ENCODE data around the gene CAMK2D.

The CAMK2D gene

DNA sequence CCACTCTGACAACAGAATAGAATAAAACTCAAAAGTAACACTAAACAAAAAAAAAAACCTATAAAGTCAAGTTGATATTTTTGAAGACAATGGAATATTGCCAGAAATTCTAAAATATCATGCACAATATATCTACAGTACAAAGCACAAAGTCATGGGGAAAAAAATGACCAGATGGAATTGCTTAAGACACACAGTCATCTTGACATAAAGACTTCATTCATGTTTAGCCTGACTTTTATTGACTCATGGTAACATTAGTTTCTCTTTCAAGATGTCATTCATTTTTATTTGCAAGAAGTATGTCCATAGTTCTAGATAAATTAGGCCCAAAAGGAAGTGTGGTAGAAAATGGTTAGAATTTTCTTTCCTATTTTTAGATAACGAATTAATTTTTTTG, 259.1 kb downstream of the CAMK2D start:
- Histone ChIP-seq H3K4me1 (ENCODE audit: insufficient read depth, low read length) (no peaks in the 10 kb centered on the region), H3K9me3 (ENCODE audit: insufficient read depth, low read depth, low read length) (no peaks in the 10 kb centered on the region), H3K9ac (ENCODE audit: low read depth, low read length) (no peak overlapping the region), H3K4me3 (ENCODE audit: low read length) (no peak overlapping the region), H3K27ac (ENCODE audit: low read length) (no peak overlapping the region), H3K36me3 (ENCODE audit: insufficient read depth, low read depth, low read length) (no peaks in the 10 kb centered on the region), H3K27me3 (ENCODE audit: insufficient read depth, low read length) (no peaks in the 10 kb centered on the region)

DNA sequence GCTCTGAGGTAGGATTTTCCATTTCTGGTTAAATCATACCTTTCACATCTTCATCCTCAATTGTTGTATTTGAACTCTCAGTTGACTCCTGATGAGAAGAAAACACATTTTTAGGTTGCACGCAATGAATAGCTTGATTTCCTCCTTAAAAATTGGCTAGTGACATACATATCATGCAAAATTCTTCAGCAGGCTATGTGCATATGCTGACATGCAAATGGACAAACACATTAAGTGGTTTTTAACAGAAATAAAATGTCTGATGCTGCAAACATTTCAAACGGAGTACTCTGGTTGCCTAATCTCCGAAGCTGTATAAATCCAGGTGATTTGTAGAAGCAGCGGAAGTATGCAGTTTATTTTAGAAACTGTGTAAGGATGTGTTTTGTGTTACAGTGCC, 261.1 kb downstream of the CAMK2D start:
- H3K4me3 ChIP-seq (ENCODE audit: low read length), result no peak overlapping the region
- no peaks in the 10 kb centered on the region for H3K4me1 ChIP-seq (ENCODE audit: insufficient read depth, low read length)
- no peak overlapping the region for H3K9ac ChIP-seq (ENCODE audit: low read depth, low read length)
- H3K27ac ChIP-seq (ENCODE audit: low read length), result no peak overlapping the region
- peaks cover 4% of the 10 kb centered on the region; the same call in 1 of the 2 replicates for H3K36me3 ChIP-seq (ENCODE audit: insufficient read depth, low read depth, low read length)
- H3K27me3 ChIP-seq (ENCODE audit: insufficient read depth, low read length), result no peaks in the 10 kb centered on the region
- H3K9me3 ChIP-seq (ENCODE audit: insufficient read depth, low read depth, low read length), result peaks cover under 1% of the 10 kb centered on the region; the same call in 1 of the 2 replicates

DNA sequence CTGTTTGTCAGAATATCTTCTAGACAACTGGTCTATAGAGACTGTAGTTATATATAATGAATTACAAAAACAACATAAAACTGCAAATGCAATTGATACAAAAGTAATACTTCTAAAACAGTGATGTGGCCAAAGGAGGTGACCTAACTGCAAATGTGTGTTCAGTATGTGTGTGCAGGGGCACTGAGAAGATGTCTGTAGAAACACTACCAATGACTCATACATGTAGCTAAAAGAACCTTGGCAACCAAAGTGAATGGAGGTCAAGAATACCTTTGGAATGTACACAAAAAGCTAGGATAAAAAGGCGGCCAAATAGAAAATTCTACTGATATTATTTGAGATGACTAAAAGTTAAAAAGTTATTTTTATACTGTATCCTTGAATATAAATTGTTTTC, 261.8 kb downstream of the CAMK2D start:
- no peaks in the 10 kb centered on the region for H3K4me1 ChIP-seq (ENCODE audit: insufficient read depth, low read length)
- peaks cover 7% of the 10 kb centered on the region; the same call in 1 of the 2 replicates for H3K36me3 ChIP-seq (ENCODE audit: insufficient read depth, low read depth, low read length)
- no peak overlapping the region for H3K9ac ChIP-seq (ENCODE audit: low read depth, low read length)
- H3K4me3 ChIP-seq (ENCODE audit: low read length), result no peak overlapping the region
- peaks cover 6% of the 10 kb centered on the region; the same call in 1 of the 2 replicates for H3K9me3 ChIP-seq (ENCODE audit: insufficient read depth, low read depth, low read length)
- no peak overlapping the region for H3K27ac ChIP-seq (ENCODE audit: low read length)
- no peaks in the 10 kb centered on the region for H3K27me3 ChIP-seq (ENCODE audit: insufficient read depth, low read length)

DNA sequence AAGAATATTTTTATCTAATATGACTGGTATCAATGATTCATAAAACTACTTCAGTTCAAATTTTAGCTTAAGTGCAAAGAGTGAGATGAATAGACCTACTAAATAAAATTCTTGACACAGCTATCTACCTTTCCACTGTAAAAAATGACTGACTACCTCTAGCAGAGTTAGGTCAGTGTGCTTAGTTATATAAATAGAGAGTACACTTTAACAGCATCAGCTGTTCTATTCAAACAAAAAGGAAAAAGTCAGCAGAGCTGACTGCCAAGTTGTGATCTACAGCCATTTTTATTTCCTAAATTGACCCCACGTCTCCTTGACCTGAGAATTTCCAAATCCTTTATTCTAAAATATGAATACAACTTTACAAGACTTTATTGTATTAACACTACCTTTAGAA, 262.4 kb downstream of the CAMK2D start:
- Histone ChIP-seq H3K27ac (ENCODE audit: low read length) (no peak overlapping the region), H3K36me3 (ENCODE audit: insufficient read depth, low read depth, low read length) (peaks cover 7% of the 10 kb centered on the region; the same call in 1 of the 2 replicates), H3K9me3 (ENCODE audit: insufficient read depth, low read depth, low read length) (peaks cover 6% of the 10 kb centered on the region; the same call in 1 of the 2 replicates)

DNA sequence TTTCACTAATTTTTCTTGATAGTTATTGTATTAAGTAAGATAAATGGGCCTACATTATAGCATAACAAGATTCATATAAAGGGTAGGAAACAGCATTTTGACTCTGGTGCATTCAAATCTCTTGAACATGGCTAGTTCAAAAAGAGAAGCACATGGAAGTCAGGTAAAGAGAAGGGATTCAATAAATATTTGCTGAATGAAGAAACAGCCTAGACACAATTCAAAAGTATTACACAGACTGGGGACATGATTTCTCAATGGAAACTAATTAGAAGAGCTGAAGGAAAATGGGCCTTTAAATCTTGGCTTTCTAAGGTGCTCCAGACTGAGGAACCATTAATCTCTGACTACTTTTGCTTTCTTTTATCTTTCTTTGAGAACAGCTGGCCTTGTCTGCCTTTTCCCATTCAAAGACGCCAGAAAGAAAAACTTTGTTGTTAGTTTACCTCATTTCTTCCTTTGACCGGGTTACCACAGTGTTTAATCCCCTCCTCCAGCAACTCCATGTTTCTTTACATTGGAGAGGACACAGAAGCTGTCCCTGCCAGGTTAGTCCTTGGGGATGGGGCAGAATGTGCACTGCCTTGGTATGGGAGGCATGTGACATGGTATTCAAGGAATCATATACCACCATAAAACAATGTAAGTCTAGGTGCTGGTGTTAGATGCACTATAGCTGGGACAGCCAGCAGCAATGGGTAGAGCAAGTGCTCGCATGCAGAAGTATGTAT, 264.2 kb downstream of the CAMK2D start:
- Histone ChIP-seq H3K36me3 (ENCODE audit: insufficient read depth, low read depth, low read length) (peaks cover 7% of the 10 kb centered on the region; the same call in 1 of the 2 replicates), H3K4me3 (ENCODE audit: low read length) (no peak overlapping the region), H3K27ac (ENCODE audit: low read length) (no peak overlapping the region), H3K9me3 (ENCODE audit: insufficient read depth, low read depth, low read length) (peaks cover 6% of the 10 kb centered on the region; the same call in 1 of the 2 replicates), H3K27me3 (ENCODE audit: insufficient read depth, low read length) (no peaks in the 10 kb centered on the region), H3K4me1 (ENCODE audit: insufficient read depth, low read length) (no peaks in the 10 kb centered on the region), H3K9ac (ENCODE audit: low read depth, low read length) (no peak overlapping the region)

More for the DNA sequence above, 262.4 kb downstream of the CAMK2D start:
- Histone ChIP-seq H3K4me3 (ENCODE audit: low read length) (no peak overlapping the region), H3K4me1 (ENCODE audit: insufficient read depth, low read length) (no peaks in the 10 kb centered on the region), H3K9ac (ENCODE audit: low read depth, low read length) (no peak overlapping the region), H3K27me3 (ENCODE audit: insufficient read depth, low read length) (no peaks in the 10 kb centered on the region)

DNA sequence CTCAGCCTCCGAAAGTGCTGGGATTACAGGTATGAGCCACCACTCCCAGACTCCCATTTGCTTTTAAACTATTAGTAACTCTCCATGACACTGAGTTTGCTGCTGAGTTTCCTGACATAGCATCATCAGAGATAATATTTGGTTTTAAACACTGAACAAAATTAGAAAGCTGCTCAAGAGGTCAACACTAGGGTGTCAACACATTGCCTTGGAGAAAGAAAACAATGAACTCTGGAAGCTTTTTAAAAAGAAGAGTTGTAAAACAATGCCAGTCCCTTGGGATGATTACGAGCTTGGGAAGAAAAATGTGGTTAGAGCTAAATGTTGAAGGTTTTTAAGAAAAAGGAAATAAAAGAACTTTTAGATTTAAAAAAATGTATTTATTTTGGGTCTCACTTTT, 264.8 kb downstream of the CAMK2D start:
- Histone ChIP-seq H3K4me3 (ENCODE audit: low read length) (no peak overlapping the region), H3K9me3 (ENCODE audit: insufficient read depth, low read depth, low read length) (peaks cover 6% of the 10 kb centered on the region; the same call in 1 of the 2 replicates), H3K4me1 (ENCODE audit: insufficient read depth, low read length) (no peaks in the 10 kb centered on the region), H3K27ac (ENCODE audit: low read length) (no peak overlapping the region), H3K36me3 (ENCODE audit: insufficient read depth, low read depth, low read length) (peaks cover 7% of the 10 kb centered on the region; the same call in 1 of the 2 replicates), H3K27me3 (ENCODE audit: insufficient read depth, low read length) (no peaks in the 10 kb centered on the region), H3K9ac (ENCODE audit: low read depth, low read length) (no peak overlapping the region)

DNA sequence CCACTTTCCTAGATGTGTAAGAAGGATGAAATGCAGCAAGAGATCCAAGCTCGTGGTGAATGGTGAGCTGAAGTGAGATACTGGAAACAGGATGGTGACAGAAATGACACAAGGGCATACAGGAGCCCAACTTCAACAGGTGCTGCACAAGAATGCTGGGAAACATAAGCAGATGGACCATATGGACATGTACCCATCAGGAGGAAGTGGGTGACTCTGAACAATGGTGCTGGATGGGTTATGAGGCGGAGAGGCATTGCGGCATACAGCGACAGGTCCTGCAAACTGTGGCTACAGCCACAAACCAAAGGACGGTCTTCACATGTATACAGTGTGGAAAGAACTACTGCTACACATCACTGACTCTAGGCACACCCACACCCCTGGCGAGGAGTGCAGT, 265.7 kb downstream of the CAMK2D start:
- Histone ChIP-seq H3K4me1 (ENCODE audit: insufficient read depth, low read length) (no peaks in the 10 kb centered on the region), H3K27me3 (ENCODE audit: insufficient read depth, low read length) (no peaks in the 10 kb centered on the region), H3K9me3 (ENCODE audit: insufficient read depth, low read depth, low read length) (peaks cover 6% of the 10 kb centered on the region; the same call in 1 of the 2 replicates), H3K36me3 (ENCODE audit: insufficient read depth, low read depth, low read length) (peaks cover 7% of the 10 kb centered on the region; the same call in 1 of the 2 replicates), H3K9ac (ENCODE audit: low read depth, low read length) (no peak overlapping the region), H3K27ac (ENCODE audit: low read length) (no peak overlapping the region), H3K4me3 (ENCODE audit: low read length) (no peak overlapping the region)

DNA sequence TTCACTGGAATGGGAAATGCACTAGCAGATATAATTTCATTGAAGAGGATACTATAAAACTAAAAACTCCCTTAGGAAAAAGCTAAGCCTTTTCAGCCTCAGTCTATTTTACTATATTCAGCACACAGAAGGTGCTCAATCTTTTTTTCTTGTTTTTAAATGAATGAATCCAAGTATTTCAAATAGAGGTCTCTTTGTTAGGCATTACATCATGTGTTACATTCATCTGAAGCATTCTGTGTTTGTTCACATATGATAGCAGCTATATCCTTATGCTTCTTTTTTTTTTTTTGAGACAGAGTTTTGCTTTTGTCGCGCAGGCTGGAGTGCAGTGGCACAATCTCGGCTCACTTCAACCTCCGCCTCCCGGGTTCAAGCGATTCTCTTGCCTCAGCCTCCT, 278.4 kb downstream of the CAMK2D start:
- no peaks in the 10 kb centered on the region for H3K27me3 ChIP-seq (ENCODE audit: insufficient read depth, low read length)
- H3K4me1 ChIP-seq (ENCODE audit: insufficient read depth, low read length), result peaks cover 8% of the 10 kb centered on the region; the same call in 1 of the 2 replicates
- H3K36me3 ChIP-seq (ENCODE audit: insufficient read depth, low read depth, low read length), result no peaks in the 10 kb centered on the region
- H3K4me3 ChIP-seq (ENCODE audit: low read length), result no peak overlapping the region
- no peak overlapping the region for H3K9ac ChIP-seq (ENCODE audit: low read depth, low read length)
- no peak overlapping the region for H3K27ac ChIP-seq (ENCODE audit: low read length)
- no peaks in the 10 kb centered on the region for H3K9me3 ChIP-seq (ENCODE audit: insufficient read depth, low read depth, low read length)

DNA sequence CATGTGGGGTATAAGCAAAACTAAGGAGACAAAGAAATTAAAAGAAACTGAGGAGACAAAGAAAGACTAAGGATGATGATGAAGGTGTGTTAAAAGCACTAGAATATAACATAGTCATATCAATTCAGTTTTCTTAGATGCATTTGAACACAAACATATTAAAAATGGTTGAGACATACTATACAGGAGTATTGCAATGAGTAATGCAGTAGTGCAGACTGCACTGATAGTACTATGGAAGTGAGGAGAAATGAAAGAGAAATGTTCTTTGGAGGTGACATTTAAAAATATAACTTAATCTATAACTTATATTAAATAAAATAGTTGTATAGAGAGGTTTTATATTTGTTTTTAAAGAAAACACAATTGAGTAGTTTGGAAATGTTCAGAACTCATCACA, 279.2 kb downstream of the CAMK2D start:
- peaks cover 8% of the 10 kb centered on the region; the same call in 1 of the 2 replicates for H3K4me1 ChIP-seq (ENCODE audit: insufficient read depth, low read length)
- no peak overlapping the region for H3K4me3 ChIP-seq (ENCODE audit: low read length)
- H3K27me3 ChIP-seq (ENCODE audit: insufficient read depth, low read length), result no peaks in the 10 kb centered on the region
- no peaks in the 10 kb centered on the region for H3K36me3 ChIP-seq (ENCODE audit: insufficient read depth, low read depth, low read length)
- H3K9me3 ChIP-seq (ENCODE audit: insufficient read depth, low read depth, low read length), result no peaks in the 10 kb centered on the region; the same call in 1 of the 2 replicates
- no peak overlapping the region for H3K9ac ChIP-seq (ENCODE audit: low read depth, low read length)
- no peak overlapping the region for H3K27ac ChIP-seq (ENCODE audit: low read length)

DNA sequence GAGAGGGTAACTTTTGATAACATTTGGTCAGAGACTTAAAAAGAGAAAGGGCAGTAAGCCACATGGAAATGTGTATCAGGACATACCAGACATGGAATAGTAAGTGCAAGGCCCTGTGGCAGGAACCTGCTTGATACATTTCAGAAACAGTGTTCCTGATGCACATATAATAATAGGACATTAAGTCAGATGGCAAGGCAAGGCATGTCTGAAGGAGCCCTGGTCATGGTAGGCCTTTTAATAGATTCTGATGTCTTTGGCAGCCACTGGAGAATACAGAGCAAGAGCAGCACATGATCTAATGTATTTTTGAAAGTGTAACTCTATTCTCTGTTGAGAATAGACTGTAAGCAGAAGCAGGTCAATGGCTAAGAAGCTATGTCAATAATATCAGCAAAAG, 279.7 kb downstream of the CAMK2D start:
- Histone ChIP-seq H3K27ac (ENCODE audit: low read length) (no peak overlapping the region), H3K4me3 (ENCODE audit: low read length) (no peak overlapping the region), H3K27me3 (ENCODE audit: insufficient read depth, low read length) (no peaks in the 10 kb centered on the region), H3K9ac (ENCODE audit: low read depth, low read length) (no peak overlapping the region), H3K36me3 (ENCODE audit: insufficient read depth, low read depth, low read length) (peaks cover 3% of the 10 kb centered on the region; the same call in 1 of the 2 replicates), H3K4me1 (ENCODE audit: insufficient read depth, low read length) (peaks cover 8% of the 10 kb centered on the region; the same call in 1 of the 2 replicates), H3K9me3 (ENCODE audit: insufficient read depth, low read depth, low read length) (peaks cover 5% of the 10 kb centered on the region)

DNA sequence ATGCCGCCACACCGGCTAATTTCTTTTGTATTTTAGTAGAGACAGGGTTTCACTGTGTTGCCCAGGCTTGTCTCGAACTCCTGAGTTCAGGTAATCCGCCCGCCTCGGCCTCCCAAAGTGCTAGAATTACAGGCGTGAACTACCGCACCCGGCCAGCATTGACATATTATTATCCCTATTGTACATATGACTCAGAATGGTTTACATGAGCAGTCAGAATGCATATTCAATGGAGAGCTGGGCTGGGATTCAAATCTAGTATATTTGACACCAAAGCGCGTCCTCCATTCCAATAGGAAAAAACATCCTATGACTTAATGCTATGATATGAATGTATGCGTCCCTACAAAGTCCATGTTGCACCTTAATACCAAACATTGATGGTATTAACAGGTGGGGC, 281.4 kb downstream of the CAMK2D start:
- peaks cover 4% of the 10 kb centered on the region; the same call in 1 of the 2 replicates for H3K36me3 ChIP-seq (ENCODE audit: insufficient read depth, low read depth, low read length)
- H3K27ac ChIP-seq (ENCODE audit: low read length), result no peak overlapping the region
- no peak overlapping the region for H3K4me3 ChIP-seq (ENCODE audit: low read length)
- no peak overlapping the region for H3K9ac ChIP-seq (ENCODE audit: low read depth, low read length)
- no peaks in the 10 kb centered on the region for H3K27me3 ChIP-seq (ENCODE audit: insufficient read depth, low read length)
- peaks cover 8% of the 10 kb centered on the region; the same call in 1 of the 2 replicates for H3K4me1 ChIP-seq (ENCODE audit: insufficient read depth, low read length)
- H3K9me3 ChIP-seq (ENCODE audit: insufficient read depth, low read depth, low read length), result peaks cover 8% of the 10 kb centered on the region

DNA sequence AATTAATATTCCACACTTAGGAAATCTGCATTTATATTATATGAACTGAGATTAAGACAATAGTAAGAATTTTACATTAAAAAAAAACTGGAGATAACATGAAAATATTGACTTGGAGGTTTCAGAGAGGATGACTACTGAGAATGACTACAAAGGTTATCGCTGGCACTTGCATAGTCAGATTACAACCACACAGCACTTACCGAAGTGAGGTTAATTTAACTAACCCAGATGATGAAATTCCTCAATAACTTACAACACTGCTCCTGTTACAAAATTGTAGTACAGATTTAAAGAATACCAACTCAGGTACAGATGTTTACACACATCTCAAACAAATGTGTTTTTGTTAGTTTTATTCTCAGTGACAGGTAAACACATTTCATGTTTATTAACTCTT, 283.5 kb downstream of the CAMK2D start:
- Histone ChIP-seq H3K9ac (ENCODE audit: low read depth, low read length) (no peak overlapping the region), H3K9me3 (ENCODE audit: insufficient read depth, low read depth, low read length) (peaks cover 8% of the 10 kb centered on the region), H3K27me3 (ENCODE audit: insufficient read depth, low read length) (no peaks in the 10 kb centered on the region), H3K4me3 (ENCODE audit: low read length) (no peak overlapping the region), H3K36me3 (ENCODE audit: insufficient read depth, low read depth, low read length) (peaks cover 4% of the 10 kb centered on the region; the same call in 1 of the 2 replicates), H3K4me1 (ENCODE audit: insufficient read depth, low read length) (peaks cover 8% of the 10 kb centered on the region; the same call in 1 of the 2 replicates), H3K27ac (ENCODE audit: low read length) (no peak overlapping the region)

Measured in iPS-20b (cell line).